Right lobe of liver (tissue), 6 donors: Measurements from ENCODE around the gene RBM39. TPM values are rescaled to one million over a fixed set of nuclear protein-coding genes. Genes with fewer than 3 reads are reported as not detected.
"Not testable (repeated sequence)": the region's sequence is repeated elsewhere in the genome, so short reads cannot be mapped to it uniquely, and the experiment has no call there.

Source experiments
- ATAC-seq, 4 donors: fragments of 200-7000 bp; cut with Tn5 transposase; one replicate each; pipeline ENCODE4 v1.9.1; 2020; ENCODE audit warnings: mild to moderate bottlenecking in 4 of 4, moderate library complexity in 4 of 4
- DNase-seq, 3 donors: peaks; one replicate each; pipeline ENCODE4 v3.0.0-alpha.2; 2020
- H3K27ac ChIP-seq, 3 donors: fragments of 200-600 bp; one replicate each; pipeline ENCODE4 v1.8.0; 2022
- H3K27me3 ChIP-seq, 2 donors: fragments of 200-600 bp; one replicate each; pipeline ENCODE4 v1.8.0; 2022
- H3K36me3 ChIP-seq, 4 donors: fragments of 200-600 bp; sonication (generic) in 1 of 4; one replicate each; pipeline versions ENCODE4 v1.5.1 to v1.8.0; 2017 to 2022; ENCODE audit warnings: control low read depth in 1 of 4
- H3K4me1 ChIP-seq, 4 donors: fragments of 200-600 bp; sonication (generic) in 1 of 4; one replicate each; pipeline versions ENCODE4 v1.5.1 to v1.8.0; 2017 to 2022; ENCODE audit warnings: control low read depth in 1 of 4
- H3K4me3 ChIP-seq, 3 donors: fragments of 200-600 bp; one replicate each; pipeline ENCODE4 v1.8.0; 2022
- H3K9me3 ChIP-seq, 4 donors: fragments of 200-600 bp; sonication (generic) in 1 of 4; one replicate each; pipeline versions ENCODE4 v1.5.1 to v1.8.0; 2017 to 2022; ENCODE audit warnings: control low read depth in 1 of 4
- POLR2A ChIP-seq: fragments of 450-650 bp; IDR thresholded peaks from one replicate; pipeline ENCODE4 v1.6.1; 2017; ENCODE audit warnings: antibody characterized with exemption, mild to moderate bottlenecking
- WGBS: methylation state at CpG from one replicate; pipeline ENCODE4 v1.1.6; 2018; ENCODE audit warnings: low coverage, low lambda C conversion rate; ENCODE audit not compliant: insufficient coverage; ENCODE audit errors: missing lambda C conversion rate; 5-methylcytosine and 5-hydroxymethylcytosine counted together
- intact Hi-C, 2 donors: fragments of 100-400 bp; cut with DNase I; formaldehyde crosslinking; loops; one replicate each; pipeline versions ENCODE4 v1.11.2 to v1.14.1; 2022
- total RNA-seq, 6 experiments: library from RNA; depleted of rRNA in 2 of 6; stranded (reverse); fragments of >200 nt in 2 of 6; fragmentation: NEBNext Ultra II Directional in 3 of 6; extraction: Animal tissue kit (Norgen Biotek cat#: 25700) in 3 of 6; gene quantifications; one replicate each; pipeline versions ENCODE4 v1.1.0 to v1.2.4, GENCODE V29; 2016 to 2023
- TF ChIP-seq, protein P1 (sequence below), 4 donors: fragments of 200-600 bp in 3 of 4; fragments of 450-650 bp in 1 of 4; IDR thresholded peaks; one replicate each; pipeline versions ENCODE4 v1.5.1 to v1.8.0; 2016 to 2022; ENCODE audit warnings: antibody characterized with exemption in 4 of 4, mild to moderate bottlenecking in 2 of 4
- donor health status: DM: no; HTN: yes; CAD: no.
- donor health status: DM: no; HTN: no; CAD: no.
- donor health status: DM: no; HTN: no; CAD: no.
- donor health status: DM: no; HTN: yes; CAD: no.
- donor health status: DM: no; HTN: yes; CAD: no.

The RBM39 gene
- total RNA-seq, 6 experiments from 2014 or later = 86.4 to 166 (median 120) TPM

DNA sequence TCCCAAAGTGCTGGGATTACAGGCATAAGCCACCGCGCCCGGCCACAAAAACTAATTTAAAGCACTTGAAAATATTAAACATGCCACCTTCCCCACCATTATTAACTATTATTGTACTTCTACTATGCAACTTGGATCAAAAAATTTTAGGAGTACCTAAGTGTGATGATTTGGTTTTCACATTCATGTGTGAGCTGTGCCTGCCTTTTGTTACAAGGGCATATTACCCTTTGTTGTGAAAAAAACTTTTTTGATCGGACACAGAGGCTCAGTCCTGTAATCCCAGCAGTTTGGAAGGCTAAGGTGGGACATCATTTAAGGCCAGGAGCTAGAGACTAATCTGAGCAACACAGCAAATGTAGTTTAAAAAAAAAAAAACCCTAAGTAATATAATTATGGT lies 25.7 kb downstream of the RBM39 start:
- Histone ChIP-seq H3K4me1 (no peaks in the 10 kb centered on the region), H3K27ac (no peak overlapping the region), H3K4me3 (no peak overlapping the region), H3K36me3 (peaks cover 41 to 100% (median 76%) of the 10 kb centered on the region in 4 donors), H3K9me3 (no peaks in the 10 kb centered on the region), H3K27me3 (no peaks in the 10 kb centered on the region)
- intact Hi-C loops = loop anchor here in 1 of 2 donors (10.0 kb wide), 1 partner anchor 168 kb away; no protein-coding TSS in a partner anchor
- 95% methylated on average over 4 of the region's 4 CpGs for WGBS
- TF ChIP-seq, protein P1, sequence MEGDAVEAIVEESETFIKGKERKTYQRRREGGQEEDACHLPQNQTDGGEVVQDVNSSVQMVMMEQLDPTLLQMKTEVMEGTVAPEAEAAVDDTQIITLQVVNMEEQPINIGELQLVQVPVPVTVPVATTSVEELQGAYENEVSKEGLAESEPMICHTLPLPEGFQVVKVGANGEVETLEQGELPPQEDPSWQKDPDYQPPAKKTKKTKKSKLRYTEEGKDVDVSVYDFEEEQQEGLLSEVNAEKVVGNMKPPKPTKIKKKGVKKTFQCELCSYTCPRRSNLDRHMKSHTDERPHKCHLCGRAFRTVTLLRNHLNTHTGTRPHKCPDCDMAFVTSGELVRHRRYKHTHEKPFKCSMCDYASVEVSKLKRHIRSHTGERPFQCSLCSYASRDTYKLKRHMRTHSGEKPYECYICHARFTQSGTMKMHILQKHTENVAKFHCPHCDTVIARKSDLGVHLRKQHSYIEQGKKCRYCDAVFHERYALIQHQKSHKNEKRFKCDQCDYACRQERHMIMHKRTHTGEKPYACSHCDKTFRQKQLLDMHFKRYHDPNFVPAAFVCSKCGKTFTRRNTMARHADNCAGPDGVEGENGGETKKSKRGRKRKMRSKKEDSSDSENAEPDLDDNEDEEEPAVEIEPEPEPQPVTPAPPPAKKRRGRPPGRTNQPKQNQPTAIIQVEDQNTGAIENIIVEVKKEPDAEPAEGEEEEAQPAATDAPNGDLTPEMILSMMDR (IDR thresholded peaks at IDR 0.05) = no peak
- no peak for TF ChIP-seq POLR2A
- no peak for DNase-seq
- no peak for ATAC-seq

DNA sequence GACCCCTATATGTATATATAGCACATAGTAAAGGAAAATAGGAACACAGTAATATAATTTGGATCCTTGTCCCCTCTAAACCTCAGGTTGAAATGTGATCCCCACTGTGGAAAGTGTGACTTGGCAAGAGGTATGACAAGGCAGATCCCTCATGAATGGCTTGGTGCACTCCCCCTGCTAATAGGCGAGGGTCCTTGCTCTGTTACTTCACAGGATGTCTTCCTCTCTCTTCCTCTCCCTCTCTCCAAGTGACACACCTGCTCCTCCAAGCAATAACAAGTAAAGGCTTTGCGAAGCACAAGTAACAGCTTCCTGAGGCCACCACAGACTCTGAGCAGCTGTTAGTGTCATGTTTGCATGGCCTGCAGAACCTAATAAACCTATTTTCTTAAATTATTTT lies 26.4 kb downstream of the RBM39 start:
- no peak overlapping the region for H3K4me3 ChIP-seq
- no peaks in the 10 kb centered on the region for H3K27me3 ChIP-seq
- 100% methylated on average over 2 of the region's 2 CpGs for WGBS
- intact Hi-C loops = loop anchor here in 1 of 2 donors (10.0 kb wide), 1 partner anchor 169 kb away; no protein-coding TSS in a partner anchor
- no peaks in the 10 kb centered on the region for H3K9me3 ChIP-seq
- H3K27ac ChIP-seq = no peak overlapping the region
- H3K4me1 ChIP-seq = no peaks in the 10 kb centered on the region
- ATAC-seq = no peak
- TF ChIP-seq, protein P1 (IDR thresholded peaks at IDR 0.05) = no peak
- no peak for TF ChIP-seq POLR2A
- peaks cover 38 to 100% (median 74%) of the 10 kb centered on the region in 4 donors for H3K36me3 ChIP-seq
- DNase-seq = no peak

DNA sequence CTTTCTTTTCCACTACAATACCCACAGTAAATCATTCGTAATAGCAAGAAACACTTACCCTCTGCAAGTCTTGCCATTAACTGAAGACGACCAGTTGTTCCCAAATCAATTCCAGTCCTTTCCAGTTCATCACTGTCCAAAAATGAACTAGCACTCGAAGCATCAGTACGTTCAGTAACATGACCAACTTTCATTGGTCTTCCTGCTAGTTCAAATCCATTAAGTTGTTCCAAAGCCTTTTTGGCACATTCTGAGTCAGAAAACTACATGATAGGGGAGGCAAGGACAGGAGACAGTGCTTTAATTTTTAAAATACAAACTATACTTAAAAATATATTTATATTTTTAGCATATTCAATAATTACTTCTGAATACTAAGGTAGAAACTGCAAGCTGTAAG lies 27.9 kb downstream of the RBM39 start:
- no peak overlapping the region for H3K27ac ChIP-seq
- H3K4me1 ChIP-seq = no peaks in the 10 kb centered on the region
- intact Hi-C loops = loop anchor here in 1 of 2 donors (10.0 kb wide), 1 partner anchor 171 kb away; no protein-coding TSS in a partner anchor
- no peak overlapping the region for H3K4me3 ChIP-seq
- no peaks in the 10 kb centered on the region for H3K27me3 ChIP-seq
- peaks cover 28 to 100% (median 72%) of the 10 kb centered on the region in 4 donors for H3K36me3 ChIP-seq
- WGBS = 78% methylated on average over 4 of the region's 4 CpGs
- TF ChIP-seq, protein P1 (IDR thresholded peaks at IDR 0.05) = no peak
- no peak for ATAC-seq
- no peak for DNase-seq
- no peaks in the 10 kb centered on the region for H3K9me3 ChIP-seq

DNA sequence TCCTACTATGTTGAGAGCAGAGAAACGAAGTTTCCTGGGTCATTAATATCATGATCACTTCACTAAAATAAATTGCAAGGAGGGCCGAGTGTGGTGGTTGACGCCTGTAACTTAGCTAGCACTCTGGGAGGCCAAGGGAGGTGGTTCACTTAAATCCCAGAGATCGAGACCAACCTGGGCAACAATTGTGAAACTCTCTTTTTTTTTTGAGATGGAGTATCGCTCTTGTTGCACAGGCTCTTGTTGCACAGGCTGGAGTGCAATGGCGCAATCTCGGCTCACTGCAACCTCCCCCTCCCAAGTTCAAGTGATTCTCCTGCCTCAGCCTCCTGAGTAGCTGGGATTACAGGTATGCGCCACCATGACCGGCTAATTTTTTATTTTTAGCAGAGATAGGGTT lies 28.9 kb downstream of the RBM39 start:
- H3K4me1 ChIP-seq, H3K27me3 ChIP-seq, H3K27ac ChIP-seq, H3K9me3 ChIP-seq, DNase-seq, H3K4me3 ChIP-seq: not testable (repeated sequence)
- peak in 1 of 4 donors; percentile 18 for ATAC-seq
- WGBS = 78% methylated on average over 7 of the region's 9 CpGs
- intact Hi-C loops = loop anchor here in 1 of 2 donors (10.0 kb wide), 1 partner anchor 172 kb away; no protein-coding TSS in a partner anchor
- peaks cover 29 to 99% (median 71%) of the 10 kb centered on the region in 4 donors for H3K36me3 ChIP-seq

DNA sequence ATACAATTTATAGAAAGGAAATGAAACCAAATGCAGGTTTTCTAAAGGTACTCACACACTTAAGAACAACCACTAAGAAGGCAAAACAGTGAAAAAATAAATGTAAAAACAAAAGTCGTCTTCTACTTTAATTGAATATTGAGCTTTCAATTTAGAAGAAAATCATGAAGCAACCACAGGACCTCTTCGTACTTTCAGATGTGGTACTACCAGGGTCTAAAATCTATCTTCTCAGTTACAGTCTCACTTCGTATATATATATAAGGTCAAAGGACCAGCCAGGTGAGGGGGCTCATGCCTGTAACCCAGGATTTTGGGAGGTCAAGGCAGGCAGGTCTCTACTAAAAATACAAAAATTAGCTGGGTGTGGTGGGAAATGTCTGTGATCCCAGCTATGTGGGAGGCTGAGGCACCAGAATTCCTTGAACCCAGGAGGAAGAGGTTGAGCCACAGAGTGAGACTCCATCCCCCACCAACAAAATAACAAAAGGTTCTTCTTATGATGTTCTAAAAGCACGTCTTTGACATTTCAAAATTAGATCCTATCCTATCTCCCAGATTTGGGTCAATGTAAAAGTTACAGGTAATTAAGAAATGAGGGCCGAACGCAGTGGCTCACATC lies 30.4 kb downstream of the RBM39 start:
- H3K4me3 ChIP-seq = no peak overlapping the region
- no peak for TF ChIP-seq POLR2A
- TF ChIP-seq, protein P1 (IDR thresholded peaks at IDR 0.05) = no peak
- DNase-seq = no peak
- H3K4me1 ChIP-seq = no peaks in the 10 kb centered on the region
- peaks cover 29 to 99% (median 66%) of the 10 kb centered on the region in 4 donors for H3K36me3 ChIP-seq
- intact Hi-C loops = loop anchor here in 1 of 2 donors (10.0 kb wide), 1 partner anchor 173 kb away; no protein-coding TSS in a partner anchor
- WGBS = 64% methylated on average over 4 of the region's 6 CpGs
- no peaks in the 10 kb centered on the region for H3K27me3 ChIP-seq
- H3K27ac ChIP-seq = no peak overlapping the region
- no peak for ATAC-seq
- no peaks in the 10 kb centered on the region for H3K9me3 ChIP-seq
